Mesenchymal stem cell (in vitro differentiated cells and primary cell): ENCODE results near the gene STX5.
"Not testable (repeated sequence)": the region's sequence is repeated elsewhere in the genome, so short reads cannot be mapped to it uniquely, and the experiment has no call there.

Source experiments
- DNase-seq: peaks from one replicate; pipeline ENCODE4 v3.0.0-alpha.2; 2013
- H2AFZ ChIP-seq: one replicate; pipeline ENCODE4 v1.6.1; 2013; ENCODE audit warnings: low read depth, mild to moderate bottlenecking, control low read depth, inconsistent platforms, low read length, moderate library complexity
- H2AK5ac ChIP-seq: 2 replicates; pipeline ENCODE4 v1.6.1; 2013; ENCODE audit warnings: low read length, moderate library complexity, mild to moderate bottlenecking, inconsistent platforms; ENCODE audit not compliant: severe bottlenecking
- H2BK120ac ChIP-seq: one replicate; pipeline ENCODE4 v1.6.1; 2013; ENCODE audit warnings: low read depth, mild to moderate bottlenecking, inconsistent platforms, low read length, moderate library complexity
- H2BK12ac ChIP-seq, 2 experiments: one replicate each; pipeline ENCODE4 v1.6.1; 2013; ENCODE audit warnings: inconsistent platforms in 2 of 2, low read length in 2 of 2, mild to moderate bottlenecking in 2 of 2, moderate library complexity in 2 of 2, control low read depth in 1 of 2
- H2BK15ac ChIP-seq: one replicate; pipeline ENCODE4 v1.6.1; 2013; ENCODE audit warnings: mild to moderate bottlenecking, low read depth, inconsistent platforms; ENCODE audit not compliant: poor library complexity, severe bottlenecking
- H2BK5ac ChIP-seq: 2 replicates; pipeline ENCODE4 v1.6.1; 2013; ENCODE audit warnings: low read depth, mild to moderate bottlenecking, low read length, control low read depth, inconsistent platforms; ENCODE audit not compliant: poor library complexity, severe bottlenecking
- H3K14ac ChIP-seq, 2 experiments: one replicate each; pipeline ENCODE4 v1.6.1; 2013; ENCODE audit warnings: inconsistent platforms in 2 of 2, low read length in 2 of 2, control low read depth in 1 of 2, mild to moderate bottlenecking in 1 of 2, moderate library complexity in 1 of 2
- H3K18ac ChIP-seq, 2 experiments: one replicate each; pipeline ENCODE4 v1.6.1; 2013; ENCODE audit warnings: inconsistent platforms in 2 of 2, low read length in 2 of 2, control low read depth in 1 of 2, low read depth in 1 of 2, mild to moderate bottlenecking in 1 of 2
- H3K23ac ChIP-seq, 2 experiments: one replicate each; pipeline ENCODE4 v1.6.1; 2013; ENCODE audit warnings: inconsistent platforms in 2 of 2, low read length in 2 of 2, mild to moderate bottlenecking in 2 of 2, moderate library complexity in 2 of 2, control low read depth in 1 of 2
- H3K27ac ChIP-seq: 2 replicates; pipeline ENCODE4 v1.5.1; 2013; ENCODE audit warnings: mild to moderate bottlenecking, moderate library complexity, low read length, control low read depth, inconsistent platforms; ENCODE audit not compliant: poor library complexity, severe bottlenecking
- H3K27me3 ChIP-seq, 2 experiments: 2 replicates each; pipeline versions ENCODE4 v1.6.1 to v1.7.0; 2013; ENCODE audit warnings: low read length in 2 of 2, mild to moderate bottlenecking in 2 of 2, moderate library complexity in 2 of 2, control low read depth in 1 of 2, inconsistent platforms in 1 of 2; ENCODE audit not compliant: control insufficient read depth in 1 of 2, insufficient read depth in 1 of 2
- H3K36me3 ChIP-seq, 2 experiments: 2 replicates each; pipeline versions ENCODE4 v1.6.1 to v1.7.0; 2013; ENCODE audit warnings: low read length in 2 of 2, control low read depth in 1 of 2, inconsistent platforms in 1 of 2, low read depth in 1 of 2, mild to moderate bottlenecking in 1 of 2; ENCODE audit not compliant: insufficient read depth in 2 of 2, control insufficient read depth in 1 of 2
- H3K4ac ChIP-seq, 2 experiments: one replicate each; pipeline ENCODE4 v1.6.1; 2013; ENCODE audit warnings: inconsistent platforms in 2 of 2, low read length in 2 of 2, mild to moderate bottlenecking in 2 of 2, moderate library complexity in 2 of 2, control low read depth in 1 of 2, low read depth in 1 of 2
- H3K4me1 ChIP-seq: 2 replicates; pipeline ENCODE4 v1.6.1; 2013; ENCODE audit warnings: low read depth, low read length, control low read depth; ENCODE audit not compliant: control insufficient read depth, insufficient read depth
- H3K4me2 ChIP-seq: 2 replicates; pipeline ENCODE4 v1.6.1; 2013; ENCODE audit warnings: low read length, mild to moderate bottlenecking, inconsistent platforms; ENCODE audit not compliant: poor library complexity, severe bottlenecking
- H3K4me3 ChIP-seq, 2 experiments: 2 replicates each; pipeline versions ENCODE4 v1.5.1 to v1.7.0; 2013; ENCODE audit warnings: low read length in 2 of 2, mild to moderate bottlenecking in 2 of 2, control low read depth in 1 of 2, low read depth in 1 of 2; ENCODE audit not compliant: insufficient read depth in 1 of 2
- H3K79me1 ChIP-seq: replicated peaks from 2 replicates; pipeline ENCODE4 v1.6.1; 2013; ENCODE audit warnings: mild to moderate bottlenecking, control low read depth, low read length, inconsistent platforms; ENCODE audit not compliant: poor library complexity, severe bottlenecking
- H3K9ac ChIP-seq: 2 replicates; pipeline ENCODE4 v1.7.0; 2013; ENCODE audit warnings: mild to moderate bottlenecking, low read length, moderate library complexity
- H3K9me3 ChIP-seq: 2 replicates; pipeline ENCODE4 v1.7.0; 2013; ENCODE audit warnings: mild to moderate bottlenecking, low read length; ENCODE audit not compliant: control insufficient read depth
- H4K8ac ChIP-seq: one replicate; pipeline ENCODE4 v1.6.1; 2013; ENCODE audit warnings: inconsistent platforms, mild to moderate bottlenecking, low read length, moderate library complexity
- H4K91ac ChIP-seq: one replicate; pipeline ENCODE4 v1.6.1; 2013; ENCODE audit warnings: mild to moderate bottlenecking, low read length, inconsistent platforms
- WGBS: methylation state at CpG from one replicate; pipeline ENCODE4 v1.1.7; 2013; ENCODE audit warnings: mixed read lengths; 5-methylcytosine and 5-hydroxymethylcytosine counted together

Gene STX5

DNA sequence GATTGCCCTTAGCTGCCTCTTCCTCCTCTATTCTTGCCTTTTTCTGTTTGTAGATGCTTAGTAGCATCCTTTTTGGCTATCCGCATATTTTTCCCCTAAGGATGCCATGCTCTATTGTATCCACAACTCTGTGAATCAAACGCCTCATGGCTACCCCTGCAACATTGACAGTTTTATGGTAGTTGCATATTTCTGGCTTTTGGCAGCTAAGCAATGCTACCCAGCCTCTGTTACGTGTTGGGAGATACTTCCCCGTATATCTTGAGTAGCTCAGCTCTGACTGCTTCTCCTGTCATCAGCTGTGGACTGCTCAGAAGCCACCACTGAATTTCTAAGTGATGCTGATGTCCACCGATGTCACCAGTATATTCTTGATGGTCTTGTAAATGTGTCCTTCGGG lies 33.8 kb upstream of the STX5 start:
- no peak overlapping the region for H2BK120ac ChIP-seq
- no peak overlapping the region for H3K4me3 ChIP-seq
- WGBS: 84% methylated on average over 6 of the region's 6 CpGs
- H2BK12ac ChIP-seq: no peak overlapping the region
- H2BK15ac ChIP-seq: no peak overlapping the region
- H2BK5ac ChIP-seq: no peak overlapping the region
- no peak overlapping the region for H3K27ac ChIP-seq
- H3K14ac ChIP-seq: no peak overlapping the region
- H3K9ac ChIP-seq: no peak overlapping the region
- no peak overlapping the region for H3K18ac ChIP-seq
- no peak overlapping the region for H3K4me2 ChIP-seq
- no peaks in the 10 kb centered on the region for H3K27me3 ChIP-seq
- H3K79me1 ChIP-seq: peaks cover 15% of the 10 kb centered on the region
- no peaks in the 10 kb centered on the region for H3K36me3 ChIP-seq
- no peak overlapping the region for H2AK5ac ChIP-seq
- no peak for DNase-seq
- no peak overlapping the region for H4K91ac ChIP-seq
- H3K4me1 ChIP-seq: no peaks in the 10 kb centered on the region
- H3K23ac ChIP-seq: no peak overlapping the region
- H4K8ac ChIP-seq: no peak overlapping the region
- no peak overlapping the region for H2AFZ ChIP-seq
- H3K9me3 ChIP-seq: no peaks in the 10 kb centered on the region
- H3K4ac ChIP-seq: no peak overlapping the region

DNA sequence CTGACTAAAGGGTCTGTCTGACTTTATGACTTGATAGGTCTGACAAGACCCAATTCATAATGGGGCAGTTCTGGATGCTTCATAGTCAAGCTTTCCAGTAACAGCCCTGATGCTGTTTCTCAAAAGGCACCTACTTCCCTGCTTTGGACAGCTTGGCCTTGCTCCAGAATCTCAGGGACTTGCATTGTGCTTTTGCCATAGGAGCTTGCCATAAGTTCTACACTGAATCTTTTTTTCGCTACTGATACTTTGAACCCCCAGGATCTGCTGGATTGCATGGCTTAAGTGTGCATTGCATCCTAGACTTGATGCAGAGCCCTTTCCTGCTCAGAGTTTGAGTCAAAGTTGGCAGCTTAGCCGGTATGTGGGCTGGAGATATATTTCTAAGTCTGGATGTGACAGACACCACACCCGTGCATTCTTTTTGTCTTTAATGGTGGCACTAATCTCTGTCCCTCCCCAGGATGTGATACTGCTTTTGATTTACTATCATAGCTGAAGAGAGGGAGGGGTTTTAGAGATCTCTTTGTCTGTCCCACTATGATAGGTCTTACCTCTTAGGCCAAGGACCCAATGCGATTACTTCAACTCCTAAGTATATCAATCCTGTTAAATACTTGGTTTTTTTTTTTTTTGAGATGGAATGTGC lies 32.0 kb upstream of the STX5 start:
- no peak overlapping the region for H4K91ac ChIP-seq
- no peak overlapping the region for H3K27ac ChIP-seq
- no peak overlapping the region for H2BK120ac ChIP-seq
- no peak overlapping the region for H3K4me3 ChIP-seq
- H3K27me3 ChIP-seq: no peaks in the 10 kb centered on the region
- WGBS: 100% methylated on average over 2 of the region's 4 CpGs
- H3K9me3 ChIP-seq: no peaks in the 10 kb centered on the region
- H3K14ac ChIP-seq: no peak overlapping the region
- no peaks in the 10 kb centered on the region for H3K36me3 ChIP-seq
- H3K18ac ChIP-seq: no peak overlapping the region
- H3K4ac ChIP-seq: no peak overlapping the region
- H3K4me2 ChIP-seq: no peak overlapping the region
- H2BK12ac ChIP-seq: no peak overlapping the region
- peak overlapping the region; percentile 15 for H3K9ac ChIP-seq
- no peak for DNase-seq
- H3K23ac ChIP-seq: no peak overlapping the region
- peaks cover 15% of the 10 kb centered on the region for H3K79me1 ChIP-seq
- no peak overlapping the region for H2BK5ac ChIP-seq
- no peak overlapping the region for H2AFZ ChIP-seq
- H3K4me1 ChIP-seq: no peaks in the 10 kb centered on the region
- no peak overlapping the region for H2BK15ac ChIP-seq
- H2AK5ac ChIP-seq: no peak overlapping the region
- H4K8ac ChIP-seq: no peak overlapping the region

DNA sequence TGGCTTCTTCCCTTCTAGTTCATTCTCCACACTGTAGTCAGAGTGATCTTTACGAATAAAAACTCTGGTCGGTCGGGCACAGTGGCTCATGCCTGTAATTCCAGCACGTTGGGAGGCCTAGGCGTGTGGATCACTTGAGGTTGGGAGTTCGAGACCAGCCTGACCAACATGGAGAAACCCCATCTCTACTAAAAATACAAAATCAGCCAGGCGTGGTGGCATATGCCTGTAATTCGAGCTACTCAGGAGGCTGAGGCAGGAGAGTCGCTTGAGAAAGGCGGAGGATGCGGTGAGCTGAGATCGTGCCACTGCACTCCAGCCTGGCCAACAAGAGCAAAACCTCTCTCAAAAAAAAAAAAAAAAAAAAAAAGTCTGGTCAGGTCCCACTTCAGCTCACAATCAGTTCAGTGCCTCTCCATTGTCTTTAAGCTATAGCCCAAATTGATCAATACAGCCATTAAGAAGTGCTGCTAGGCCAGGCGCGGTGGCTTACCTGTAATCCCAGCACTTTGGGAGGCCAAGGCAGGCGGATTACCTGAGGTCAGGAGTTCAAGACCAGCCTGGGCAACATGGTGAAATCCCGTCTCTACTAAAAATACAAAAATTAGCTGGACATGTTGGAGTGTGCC lies 29.8 kb upstream of the STX5 start:
- WGBS: 91% methylated on average over 16 of the region's 16 CpGs
- Histone ChIP-seq H3K23ac (peak overlapping the region in 1 of 2 experiments; percentile 70), H3K79me1 (peaks cover 14% of the 10 kb centered on the region)
- H2AK5ac ChIP-seq, H2BK120ac ChIP-seq, H3K4ac ChIP-seq, H3K4me1 ChIP-seq, H3K4me3 ChIP-seq, H3K9ac ChIP-seq, H2BK15ac ChIP-seq, H3K14ac ChIP-seq, H4K91ac ChIP-seq, H4K8ac ChIP-seq, H3K9me3 ChIP-seq, H2BK5ac ChIP-seq, H3K27ac ChIP-seq, H3K27me3 ChIP-seq, H3K36me3 ChIP-seq, H3K4me2 ChIP-seq, DNase-seq, H2AFZ ChIP-seq, H2BK12ac ChIP-seq, H3K18ac ChIP-seq: not testable (repeated sequence)

DNA sequence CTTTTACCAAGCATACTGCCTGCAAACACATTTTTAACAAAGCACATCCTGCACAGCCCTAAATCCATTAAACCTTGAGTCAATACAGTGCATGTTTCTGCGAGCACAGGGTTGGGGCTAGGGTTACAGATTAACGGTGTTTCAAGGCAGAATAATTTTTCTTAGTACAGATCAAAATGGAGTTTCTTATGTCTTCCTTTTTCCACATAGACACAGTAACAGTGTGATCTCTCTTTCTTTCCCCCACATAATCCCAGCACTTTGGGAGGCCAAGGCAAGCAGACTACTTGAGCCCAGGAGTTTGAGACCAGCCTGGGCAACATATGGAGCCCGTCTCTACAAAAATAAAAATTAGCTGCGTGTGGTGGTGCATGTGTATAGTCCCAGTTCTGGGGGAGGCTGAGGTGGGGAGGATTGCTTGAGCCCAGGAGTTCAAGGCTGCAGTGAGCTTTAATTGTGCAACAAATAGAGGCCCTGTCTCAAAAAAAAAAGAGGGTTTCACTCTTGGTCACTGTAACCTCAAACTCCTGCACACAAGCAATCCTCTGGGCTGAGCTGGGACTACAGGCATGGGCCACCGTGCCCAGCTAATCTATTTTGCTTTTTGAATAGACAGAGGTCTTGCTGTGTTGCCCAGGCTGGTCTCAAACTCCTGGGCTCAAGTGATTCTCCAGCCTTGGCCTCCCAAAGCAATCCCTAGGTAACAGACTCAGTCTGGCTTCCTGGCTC lies 29.1 kb upstream of the STX5 start:
- Histone ChIP-seq H3K14ac (no peak overlapping the region), H2AK5ac (no peak overlapping the region), H3K23ac (peak overlapping the region in 1 of 2 experiments; percentile 70), H3K27me3 (no peaks in the 10 kb centered on the region), H3K36me3 (no peaks in the 10 kb centered on the region), H3K4me1 (peaks cover 5% of the 10 kb centered on the region), H2BK5ac (no peak overlapping the region), H3K4me3 (no peak overlapping the region), H3K27ac (no peak overlapping the region), H4K91ac (no peak overlapping the region), H2AFZ (no peak overlapping the region), H3K4ac (no peak overlapping the region), H3K4me2 (no peak overlapping the region), H3K9me3 (no peaks in the 10 kb centered on the region), H3K9ac (no peak overlapping the region), H3K18ac (no peak overlapping the region), H3K79me1 (peaks cover 12% of the 10 kb centered on the region), H4K8ac (no peak overlapping the region), H2BK15ac (no peak overlapping the region), H2BK120ac (no peak overlapping the region), H2BK12ac (no peak overlapping the region)
- DNase-seq: no peak
- 94% methylated on average over 3 of the region's 5 CpGs for WGBS
